HG03571 (cell line): ENCODE measurements around the gene PCNX2.
A peak's percentile ranks its signal among the peaks of the same experiment; 100 is the strongest.

ENCODE experiments used
- ATAC-seq: cut with Tn5 transposase; IDR thresholded peaks from one replicate; pipeline ENCODE4 v1.9.1; 2021; ENCODE audit not compliant: unreplicated experiment

PCNX2 gene

DNA sequence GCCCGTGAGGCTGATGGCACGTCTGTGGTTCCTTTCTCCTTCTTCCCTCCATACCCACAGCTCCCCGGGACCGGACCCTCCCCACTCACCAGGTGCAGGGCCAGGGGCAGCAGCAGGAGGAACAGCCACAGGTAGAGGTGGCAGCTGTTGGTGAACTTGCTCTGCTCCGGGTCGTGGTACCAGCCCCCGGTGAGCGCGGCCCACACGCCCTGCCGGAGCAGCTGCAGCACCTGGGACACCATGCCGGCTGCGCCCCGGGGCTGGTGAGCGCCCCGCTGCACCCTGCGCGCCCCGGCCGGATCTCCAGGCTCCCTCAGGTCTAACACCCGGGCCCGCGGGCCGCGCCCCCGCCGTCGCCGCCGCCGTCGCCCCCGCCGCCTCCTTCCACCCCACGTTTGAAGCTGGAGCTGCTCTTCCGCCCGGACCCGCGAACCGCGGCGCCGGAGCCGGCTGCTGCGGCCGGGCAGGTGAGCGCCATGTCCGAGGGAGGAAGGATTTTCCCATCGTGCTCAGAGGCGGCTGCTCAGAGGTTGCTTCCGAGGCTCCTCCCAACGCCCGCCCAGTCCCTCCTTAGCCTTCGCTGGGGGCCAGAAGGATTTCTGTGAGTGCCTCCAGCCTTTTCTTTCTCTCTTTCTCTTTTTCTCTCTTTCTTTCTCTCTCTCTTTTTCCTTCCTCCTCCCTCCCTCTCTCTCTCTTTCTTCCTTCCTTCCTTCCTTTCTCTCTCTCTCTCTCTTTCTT lies at the start of gene PCNX2:
Gene PCNX2, minus strand, starts transcription at position 489 of the 738 bp plus-strand sequence. Its CDS starts 247 bp downstream, at position 242.
- peak; percentile 93 for ATAC-seq

GRCh38 chr1:233343262-233343661 lies 47.7 kb upstream of the PCNX2 start:
- ATAC-seq: no peak

GRCh38 chr1:233342086-233342485 lies 46.6 kb upstream of the PCNX2 start:
- no peak for ATAC-seq

DNA sequence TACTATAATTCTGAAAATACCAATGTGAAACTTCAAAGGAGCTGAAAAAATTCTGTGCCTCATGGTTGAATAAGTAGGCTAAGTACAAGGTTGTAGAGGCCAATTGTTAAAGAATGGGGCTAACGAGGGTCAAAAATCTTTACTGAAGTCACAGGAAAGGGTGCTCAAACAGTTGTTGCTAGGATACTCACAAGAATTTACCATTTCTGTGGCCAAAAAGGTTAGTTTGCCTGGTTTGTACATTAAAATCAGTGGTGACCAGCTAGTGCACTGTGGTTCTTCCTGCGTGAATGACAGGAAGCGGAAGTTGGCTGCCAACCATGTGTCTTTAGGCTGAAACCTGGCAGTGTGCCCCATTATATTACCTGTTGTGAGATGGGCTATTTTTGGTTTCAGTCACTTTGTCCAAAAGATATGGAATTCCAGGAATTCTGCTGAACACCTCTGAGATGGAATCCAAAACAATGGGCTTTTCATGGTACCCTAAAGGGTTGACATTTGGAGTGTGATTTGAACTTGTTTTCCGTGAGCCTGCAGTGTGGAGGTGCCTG lies 45.5 kb upstream of the PCNX2 start:
- ATAC-seq: no peak

- no peak for ATAC-seq
Measured at GRCh38 chr1:233340031-233340555, 44.6 kb upstream of the PCNX2 start.

DNA sequence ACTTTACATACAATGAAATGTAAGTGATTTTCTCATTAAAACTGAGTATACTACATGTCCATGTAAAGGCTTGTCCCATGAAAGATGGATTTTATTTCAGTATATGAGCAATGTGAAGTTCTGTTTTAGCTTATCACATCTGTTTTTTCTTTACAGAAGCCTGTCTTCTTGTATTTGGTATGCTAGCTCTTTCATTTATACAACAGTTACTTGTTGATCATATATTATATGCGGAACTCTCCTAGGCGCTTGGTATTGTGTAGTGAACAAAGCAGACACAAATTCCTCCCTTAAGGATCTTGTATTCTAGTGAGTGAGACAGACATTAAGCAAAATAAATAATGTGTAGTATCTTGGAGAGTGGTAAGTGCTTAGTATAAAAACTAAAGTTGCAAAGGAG lies 42.6 kb upstream of the PCNX2 start:
- ATAC-seq: no peak

GRCh38 chr1:233337505-233337904 lies 42.0 kb upstream of the PCNX2 start:
- no peak for ATAC-seq

DNA sequence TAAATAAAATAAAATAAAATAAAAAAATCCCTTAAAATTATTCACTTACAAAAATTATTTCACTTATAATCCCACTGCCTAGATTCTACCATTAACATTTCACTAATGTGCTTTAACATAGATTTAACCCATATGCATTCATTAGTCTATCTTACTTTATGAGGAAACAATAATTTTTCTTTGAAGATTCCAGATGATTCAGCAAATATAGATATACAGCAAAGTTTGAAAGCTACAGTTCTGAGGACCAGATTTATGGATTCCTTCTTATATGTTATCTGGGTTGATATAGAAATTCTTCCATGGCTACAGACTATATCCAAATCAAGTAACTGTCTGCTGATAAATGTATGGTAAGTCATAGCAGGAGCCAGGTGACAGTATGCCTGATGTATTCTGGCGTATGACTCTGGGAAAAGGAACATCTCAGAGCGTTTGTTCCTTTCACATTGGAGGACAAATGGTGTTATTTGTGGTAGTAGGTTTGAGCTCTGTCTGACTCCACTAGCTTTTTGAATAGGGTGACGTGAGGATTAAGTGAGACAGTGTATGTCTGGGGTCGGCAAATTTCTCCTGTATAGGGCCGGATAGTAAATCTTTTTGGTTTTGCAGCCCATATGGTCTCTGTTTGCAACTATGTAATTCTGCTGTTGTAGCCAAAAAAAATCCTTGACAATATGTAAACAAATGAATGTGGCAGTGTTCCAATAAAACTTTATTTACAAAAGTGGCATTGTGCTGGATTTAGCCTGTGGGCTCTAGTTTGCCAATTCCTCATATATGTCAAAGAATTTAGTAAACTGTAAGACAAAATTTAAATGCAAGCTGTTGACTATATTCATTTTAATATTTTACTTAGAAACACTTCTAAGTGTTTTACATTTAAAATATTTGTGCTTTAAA lies 41.3 kb upstream of the PCNX2 start:
- no peak for ATAC-seq

DNA sequence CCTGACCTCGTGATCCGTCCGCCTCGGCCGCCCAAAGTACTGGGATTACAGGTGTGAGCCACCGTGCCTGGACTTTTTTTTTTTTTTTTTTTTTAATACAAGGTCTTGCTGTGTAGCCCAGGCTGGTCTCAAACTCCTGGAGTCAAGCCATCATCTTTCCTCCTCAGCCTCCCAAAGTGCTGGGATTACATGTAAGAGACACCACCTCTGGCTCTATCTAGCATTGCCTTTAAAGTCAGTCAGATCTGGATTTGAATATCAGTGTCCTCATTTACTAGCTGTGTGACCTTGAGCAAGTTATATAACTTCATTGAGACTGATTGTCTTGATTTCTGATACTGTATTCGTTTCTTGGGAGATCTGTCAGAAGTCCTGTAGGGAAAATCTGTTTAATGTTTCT lies 38.6 kb upstream of the PCNX2 start:
- ATAC-seq: no peak

- no peak for ATAC-seq
Measured at GRCh38 chr1:233333086-233333485, 37.6 kb upstream of the PCNX2 start.

DNA sequence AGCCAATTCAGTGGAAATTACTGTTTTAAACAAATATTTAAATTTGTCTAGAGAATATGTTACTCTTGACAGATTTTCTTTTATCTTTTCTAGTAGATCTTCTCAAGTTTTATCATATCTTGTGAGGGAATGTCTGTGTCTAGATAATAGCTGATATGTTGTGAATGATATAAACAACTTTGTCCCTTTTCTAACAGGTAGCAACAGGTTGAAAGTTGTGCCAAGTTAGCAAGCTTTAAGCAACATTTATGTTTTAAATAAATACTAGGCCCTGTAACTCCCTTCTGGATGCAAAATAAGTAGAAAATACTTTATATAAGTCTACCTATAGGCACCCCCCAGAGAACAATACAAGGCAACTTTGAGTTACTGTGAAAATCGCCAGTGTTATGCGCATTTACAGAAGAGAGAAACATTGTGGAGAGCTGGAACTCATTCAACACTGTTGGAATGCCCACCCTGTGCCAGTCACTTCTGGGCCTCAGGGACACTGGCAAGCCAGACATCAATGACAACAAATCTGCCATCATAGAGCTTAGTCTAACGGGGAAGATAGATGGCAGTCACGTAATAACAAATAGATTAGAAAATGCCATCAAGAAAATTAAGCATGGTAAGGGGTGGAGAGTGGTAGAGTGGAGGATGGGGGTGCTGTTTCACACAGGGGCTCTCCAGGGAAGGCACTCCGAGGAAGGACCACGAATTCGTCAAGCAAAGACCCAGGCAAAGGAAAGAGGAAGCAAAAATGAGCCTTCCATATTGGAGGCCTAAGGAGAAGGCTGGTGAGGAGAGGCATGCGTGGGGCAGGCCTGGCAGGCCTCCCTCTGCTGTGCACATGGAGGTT lies 36.4 kb upstream of the PCNX2 start:
- no peak for ATAC-seq

DNA sequence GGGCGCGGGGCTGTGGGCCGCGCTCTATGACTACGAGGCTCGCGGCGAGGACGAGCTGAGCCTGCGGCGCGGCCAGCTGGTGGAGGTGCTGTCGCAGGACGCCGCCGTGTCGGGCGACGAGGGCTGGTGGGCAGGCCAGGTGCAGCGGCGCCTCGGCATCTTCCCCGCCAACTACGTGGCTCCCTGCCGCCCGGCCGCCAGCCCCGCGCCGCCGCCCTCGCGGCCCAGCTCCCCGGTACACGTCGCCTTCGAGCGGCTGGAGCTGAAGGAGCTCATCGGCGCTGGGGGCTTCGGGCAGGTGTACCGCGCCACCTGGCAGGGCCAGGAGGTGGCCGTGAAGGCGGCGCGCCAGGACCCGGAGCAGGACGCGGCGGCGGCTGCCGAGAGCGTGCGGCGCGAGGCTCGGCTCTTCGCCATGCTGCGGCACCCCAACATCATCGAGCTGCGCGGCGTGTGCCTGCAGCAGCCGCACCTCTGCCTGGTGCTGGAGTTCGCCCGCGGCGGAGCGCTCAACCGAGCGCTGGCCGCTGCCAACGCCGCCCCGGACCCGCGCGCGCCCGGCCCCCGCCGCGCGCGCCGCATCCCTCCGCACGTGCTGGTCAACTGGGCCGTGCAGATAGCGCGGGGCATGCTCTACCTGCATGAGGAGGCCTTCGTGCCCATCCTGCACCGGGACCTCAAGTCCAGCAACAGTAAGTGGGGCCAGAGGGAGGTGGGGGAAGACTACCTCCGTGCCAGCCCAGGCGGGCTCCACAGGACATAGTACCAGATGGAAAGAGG lies 32.8 kb upstream of the PCNX2 start:
- peak; percentile 14 for ATAC-seq

DNA sequence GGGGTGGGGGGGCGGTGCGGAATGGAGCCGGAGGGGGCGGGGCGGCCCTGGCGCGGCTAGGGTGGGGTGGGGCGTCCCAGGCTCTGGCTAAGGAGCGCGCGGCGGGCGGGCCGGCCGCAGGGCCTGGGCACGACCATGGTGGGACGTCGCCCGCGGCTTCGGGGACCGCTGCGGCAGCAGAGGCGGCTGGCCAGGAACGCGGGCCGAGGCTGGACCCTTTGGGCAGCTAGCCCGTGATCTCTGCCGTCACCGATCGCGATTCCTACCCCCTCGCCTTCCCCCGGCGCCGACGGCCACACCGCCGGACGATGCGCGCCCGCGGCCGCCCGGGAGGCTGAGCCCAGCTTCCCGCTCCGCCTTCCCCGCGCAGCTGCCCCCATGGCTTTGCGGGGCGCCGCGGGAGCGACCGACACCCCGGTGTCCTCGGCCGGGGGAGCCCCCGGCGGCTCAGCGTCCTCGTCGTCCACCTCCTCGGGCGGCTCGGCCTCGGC lies 32.2 kb upstream of the PCNX2 start, which contains the start of gene MAP3K21:
Gene MAP3K21, plus strand, starts transcription at position 74 of the 491 bp plus-strand sequence. Its CDS starts 305 bp downstream, at position 379.
- peak; percentile 46 for ATAC-seq

DNA sequence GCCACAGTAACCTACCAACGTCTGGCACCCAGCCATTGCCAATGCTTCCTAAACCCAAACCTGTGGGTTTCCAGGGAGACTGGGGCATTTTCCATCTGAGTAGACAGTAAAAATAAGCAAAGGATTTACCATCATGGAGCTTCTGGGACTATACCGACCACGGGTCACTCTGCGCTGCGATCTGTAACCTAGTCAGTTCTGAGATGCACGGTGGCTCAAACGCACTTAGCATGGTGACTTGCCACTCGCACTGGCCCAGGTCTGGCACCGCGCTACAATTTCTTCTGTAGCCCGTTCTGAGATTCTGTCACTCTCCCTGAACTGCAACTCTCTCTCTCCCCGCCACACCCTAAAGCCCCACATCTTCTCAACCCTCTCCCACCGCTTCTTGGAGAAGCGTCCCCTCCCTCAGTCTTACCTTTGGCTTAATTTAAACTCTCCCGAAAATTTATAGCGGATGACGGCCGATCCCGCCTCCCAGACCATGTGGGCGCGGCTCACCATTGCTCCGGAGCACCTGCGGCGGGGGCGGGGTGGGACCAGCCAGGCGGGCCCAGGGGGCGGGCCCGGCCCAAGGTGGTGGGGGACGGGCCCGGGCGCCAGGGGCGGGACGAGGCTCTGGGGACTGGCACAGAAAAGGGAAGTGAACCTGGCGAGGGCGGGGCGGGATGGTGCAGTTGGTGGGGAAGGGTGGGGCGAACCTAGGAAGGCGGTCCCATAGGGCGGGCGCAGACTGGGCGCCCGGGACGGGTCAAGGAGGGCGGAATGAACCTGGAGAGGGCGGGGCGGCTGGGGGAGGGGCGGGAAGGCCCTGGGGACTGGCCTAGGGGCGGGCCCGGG lies 31.5 kb upstream of the PCNX2 start:
- ATAC-seq: peak; percentile 94

- ATAC-seq: no peak
Measured at GRCh38 chr1:233326319-233326718, 30.8 kb upstream of the PCNX2 start.

DNA sequence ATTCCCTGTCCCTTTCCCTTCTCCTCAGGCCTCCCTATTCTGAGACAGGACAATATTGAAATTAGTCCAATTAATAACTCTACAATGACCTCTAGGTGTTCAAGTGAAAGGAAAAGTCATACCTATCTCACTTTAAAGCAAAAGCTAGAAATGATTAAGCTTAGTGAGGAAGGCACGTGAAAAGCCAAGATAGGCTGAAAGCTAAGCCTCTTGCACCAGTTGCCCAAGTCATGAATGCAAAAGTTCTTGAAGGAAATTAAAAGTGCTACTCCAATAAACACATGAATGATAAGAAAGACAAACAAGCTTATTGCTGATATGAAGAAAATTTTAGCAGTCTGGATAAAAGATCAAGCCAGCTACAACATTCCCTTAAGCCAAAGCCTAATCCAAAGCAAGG lies 28.2 kb upstream of the PCNX2 start:
- no peak for ATAC-seq

GRCh38 chr1:233320023-233320422 lies 24.5 kb upstream of the PCNX2 start:
- no peak for ATAC-seq

DNA sequence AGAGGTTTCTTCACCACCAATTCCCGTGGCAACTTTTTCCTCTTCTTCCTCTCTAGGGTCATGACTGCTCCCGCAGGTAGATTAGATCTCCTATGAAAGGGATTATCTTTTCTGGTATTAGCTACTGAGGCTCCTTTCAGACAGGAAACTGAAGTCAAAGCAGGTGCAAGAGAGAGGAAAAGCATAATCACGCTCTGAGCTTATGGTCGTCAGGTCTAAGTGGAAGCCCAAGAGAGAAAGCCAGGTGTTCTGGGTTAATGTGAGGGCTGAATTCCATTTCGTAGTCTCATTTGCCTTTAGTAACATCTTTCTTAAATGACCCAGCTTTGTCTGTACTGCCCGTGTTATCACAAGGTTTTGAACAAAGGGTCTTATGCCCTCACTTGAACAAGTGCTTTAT lies 23.7 kb upstream of the PCNX2 start:
- ATAC-seq: no peak

- no peak for ATAC-seq
Measured at GRCh38 chr1:233316473-233316872, 20.9 kb upstream of the PCNX2 start.
